Hepatocyte (in vitro differentiated cells): ENCODE data around the gene ARL16. TPM values are rescaled to one million over a fixed set of nuclear protein-coding genes. Genes with fewer than 3 reads are reported as not detected.
A peak's percentile ranks its signal among the peaks of the same experiment; 100 is the strongest.

ENCODE experiments used
- DNase-seq: peaks from one replicate; pipeline ENCODE4 v3.0.0-alpha.2; 2016; ENCODE audit warnings: low spot score
- H2AFZ ChIP-seq: fragments of 200-600 bp; sonication (generic); 2 replicates; pipeline ENCODE4 v1.6.0; 2016; ENCODE audit warnings: antibody characterized with exemption, mild to moderate bottlenecking
- H3K27ac ChIP-seq: fragments of 200-600 bp; sonication (generic); 2 replicates; pipeline ENCODE4 v1.5.1; 2016; ENCODE audit warnings: mild to moderate bottlenecking
- H3K27me3 ChIP-seq: fragments of 200-600 bp; sonication (generic); 2 replicates; pipeline ENCODE4 v1.6.1; 2016
- H3K36me3 ChIP-seq: fragments of 200-600 bp; sonication (generic); replicated peaks from 2 replicates; pipeline ENCODE4 v1.5.1; 2016; ENCODE audit warnings: low read depth; ENCODE audit not compliant: insufficient read depth
- H3K4me1 ChIP-seq: fragments of 200-600 bp; sonication (generic); 2 replicates; pipeline ENCODE4 v1.5.1; 2016; ENCODE audit warnings: mild to moderate bottlenecking, moderate library complexity; ENCODE audit not compliant: insufficient read depth
- H3K4me2 ChIP-seq: fragments of 200-600 bp; sonication (generic); 2 replicates; pipeline ENCODE4 v1.6.0; 2016
- H3K4me3 ChIP-seq: fragments of 200-600 bp; sonication (generic); 2 replicates; pipeline ENCODE4 v1.5.1; 2016; ENCODE audit warnings: mild to moderate bottlenecking
- H3K79me2 ChIP-seq: fragments of 200-600 bp; sonication (generic); 2 replicates; pipeline ENCODE4 v1.6.0; 2017; ENCODE audit warnings: mild to moderate bottlenecking
- H3K9me2 ChIP-seq: fragments of 200-600 bp; sonication (generic); replicated peaks from 2 replicates; pipeline ENCODE4 v1.6.0; 2017; ENCODE audit warnings: mild to moderate bottlenecking; ENCODE audit not compliant: insufficient read depth
- H3K9me3 ChIP-seq: fragments of 200-600 bp; sonication (generic); 2 replicates; pipeline ENCODE4 v1.5.1; 2016; ENCODE audit warnings: low read depth, mild to moderate bottlenecking
- H4K20me1 ChIP-seq: fragments of 200-600 bp; sonication (generic); 2 replicates; pipeline ENCODE4 v1.6.0; 2016; ENCODE audit warnings: mild to moderate bottlenecking; ENCODE audit not compliant: insufficient read depth, poor library complexity, severe bottlenecking
- EZH2 ChIP-seq: fragments of 200-600 bp; sonication (generic); IDR thresholded peaks from 2 replicates; pipeline ENCODE4 v1.6.1; 2016; ENCODE audit warnings: antibody characterized with exemption, mild to moderate bottlenecking, borderline replicate concordance
- EZH2phosphoT487 ChIP-seq: fragments of 200-600 bp; sonication (generic); IDR thresholded peaks from one replicate; pipeline ENCODE4 v1.6.1; 2018; ENCODE audit warnings: antibody characterized with exemption, mild to moderate bottlenecking, low read depth, moderate library complexity; ENCODE audit not compliant: unreplicated experiment, severe bottlenecking
- WGBS: methylation state at CpG from one replicate; pipeline ENCODE4 v1.1.6; 2016; ENCODE audit warnings: low lambda C conversion rate; ENCODE audit errors: missing lambda C conversion rate; 5-methylcytosine and 5-hydroxymethylcytosine counted together
- polyA plus RNA-seq: library from polyadenylated mRNA; unstranded; fragments of >200 nt; fragmentation: Nextera tagmentation; extraction: Ambion mirVana; gene quantifications from 2 replicates; pipeline ENCODE4 v1.2.1, GENCODE V29; 2016
- total RNA-seq: library from RNA; depleted of rRNA; stranded (reverse); fragments of >200 nt; gene quantifications from 2 replicates; pipeline ENCODE4 v1.2.3, GENCODE V29; 2014
- TF ChIP-seq, protein P1 (sequence below): fragments of 200-600 bp; sonication (generic); IDR thresholded peaks from 2 replicates; pipeline ENCODE4 v1.5.1; 2016; ENCODE audit warnings: antibody characterized with exemption, mild to moderate bottlenecking; ENCODE audit not compliant: poor library complexity

ARL16 gene
- total and polyA plus RNA-seq, 2 experiments from 2014 or later: 38.8 to 70.6 TPM

- Histone ChIP-seq H3K4me3 (no peak overlapping the region), H3K4me2 (no peak overlapping the region), H3K79me2 (peaks cover 55% of the 10 kb centered on the region), H4K20me1 (peaks cover 15% of the 10 kb centered on the region), H2AFZ (no peak overlapping the region), H3K4me1 (peaks cover 18% of the 10 kb centered on the region), H3K9me2 (no peaks in the 10 kb centered on the region), H3K9me3 (no peaks in the 10 kb centered on the region), H3K27me3 (no peaks in the 10 kb centered on the region), H3K27ac (no peak overlapping the region), H3K36me3 (no peaks in the 10 kb centered on the region)
- TF ChIP-seq, protein P1, sequence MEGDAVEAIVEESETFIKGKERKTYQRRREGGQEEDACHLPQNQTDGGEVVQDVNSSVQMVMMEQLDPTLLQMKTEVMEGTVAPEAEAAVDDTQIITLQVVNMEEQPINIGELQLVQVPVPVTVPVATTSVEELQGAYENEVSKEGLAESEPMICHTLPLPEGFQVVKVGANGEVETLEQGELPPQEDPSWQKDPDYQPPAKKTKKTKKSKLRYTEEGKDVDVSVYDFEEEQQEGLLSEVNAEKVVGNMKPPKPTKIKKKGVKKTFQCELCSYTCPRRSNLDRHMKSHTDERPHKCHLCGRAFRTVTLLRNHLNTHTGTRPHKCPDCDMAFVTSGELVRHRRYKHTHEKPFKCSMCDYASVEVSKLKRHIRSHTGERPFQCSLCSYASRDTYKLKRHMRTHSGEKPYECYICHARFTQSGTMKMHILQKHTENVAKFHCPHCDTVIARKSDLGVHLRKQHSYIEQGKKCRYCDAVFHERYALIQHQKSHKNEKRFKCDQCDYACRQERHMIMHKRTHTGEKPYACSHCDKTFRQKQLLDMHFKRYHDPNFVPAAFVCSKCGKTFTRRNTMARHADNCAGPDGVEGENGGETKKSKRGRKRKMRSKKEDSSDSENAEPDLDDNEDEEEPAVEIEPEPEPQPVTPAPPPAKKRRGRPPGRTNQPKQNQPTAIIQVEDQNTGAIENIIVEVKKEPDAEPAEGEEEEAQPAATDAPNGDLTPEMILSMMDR: no peak
- TF ChIP-seq EZH2 (no peak), EZH2phosphoT487 (no peak)
- DNase-seq: no peak
- 97% methylated on average over 15 of the region's 20 CpGs for WGBS
Observed at GRCh38 chr17:81686614-81687013, 3.0 kb upstream of the ARL16 start.

- peak overlapping the region; percentile 93 for H3K4me2 ChIP-seq
- H3K27ac ChIP-seq: peak overlapping the region; percentile 47
- no peak overlapping the region for H3K4me3 ChIP-seq
- no peaks in the 10 kb centered on the region for H3K36me3 ChIP-seq
- 84% methylated on average over 12 of the region's 12 CpGs for WGBS
- H3K79me2 ChIP-seq: peaks cover 65% of the 10 kb centered on the region
- peaks cover 15% of the 10 kb centered on the region for H4K20me1 ChIP-seq
- H3K27me3 ChIP-seq: no peaks in the 10 kb centered on the region
- TF ChIP-seq EZH2: no peak
- TF ChIP-seq, protein P1: no peak
- TF ChIP-seq EZH2phosphoT487: no peak
- H3K9me3 ChIP-seq: no peaks in the 10 kb centered on the region
- DNase-seq: peak; percentile 55
- peaks cover 18% of the 10 kb centered on the region for H3K4me1 ChIP-seq
- H3K9me2 ChIP-seq: no peaks in the 10 kb centered on the region
- H2AFZ ChIP-seq: no peak overlapping the region
Observed at GRCh38 chr17:81685108-81685507, 1.5 kb upstream of the ARL16 start.

GRCh38 chr17:81684442-81684911 is 880 bp upstream of the ARL16 start:
- H2AFZ ChIP-seq: no peak overlapping the region
- peak overlapping the region; percentile 47 for H3K27ac ChIP-seq
- WGBS: 20% methylated on average over 16 of the region's 16 CpGs
- no peaks in the 10 kb centered on the region for H3K36me3 ChIP-seq
- H3K79me2 ChIP-seq: peaks cover 65% of the 10 kb centered on the region
- peak overlapping the region; percentile 93 for H3K4me2 ChIP-seq
- H3K27me3 ChIP-seq: no peaks in the 10 kb centered on the region
- H4K20me1 ChIP-seq: peaks cover 15% of the 10 kb centered on the region
- H3K9me3 ChIP-seq: no peaks in the 10 kb centered on the region
- no peaks in the 10 kb centered on the region for H3K9me2 ChIP-seq
- H3K4me3 ChIP-seq: peak overlapping the region; percentile 56
- no peak for TF ChIP-seq EZH2
- TF ChIP-seq EZH2phosphoT487: no peak
- TF ChIP-seq, protein P1: no peak
- DNase-seq: no peak
- peaks cover 18% of the 10 kb centered on the region for H3K4me1 ChIP-seq

DNA sequence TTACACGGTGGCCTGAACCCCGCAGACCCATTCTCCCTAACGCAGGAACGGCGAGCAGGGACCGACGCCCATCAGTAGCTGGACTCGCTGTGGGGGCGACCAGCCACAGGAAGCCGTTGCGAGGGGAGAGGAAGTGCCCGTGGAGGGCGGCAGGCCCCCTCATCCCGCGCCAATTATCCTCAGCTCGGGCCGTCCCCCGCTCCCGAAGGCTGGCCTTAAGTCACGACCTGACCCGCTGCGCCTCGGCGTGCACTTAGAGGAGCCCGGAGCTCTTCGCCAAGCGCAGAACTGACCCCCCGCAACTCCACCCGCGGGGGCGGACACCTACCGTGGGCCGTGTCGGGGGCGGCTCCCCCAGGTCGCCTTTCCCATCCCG is 401 bp downstream of the ARL16 start:
- Histone ChIP-seq H3K9me2 (no peaks in the 10 kb centered on the region), H3K4me2 (peak overlapping the region; percentile 97), H3K4me1 (peaks cover 18% of the 10 kb centered on the region), H3K79me2 (peaks cover 65% of the 10 kb centered on the region), H3K27me3 (no peaks in the 10 kb centered on the region), H2AFZ (peak overlapping the region; percentile 64), H4K20me1 (peaks cover 15% of the 10 kb centered on the region), H3K27ac (peak overlapping the region; percentile 81), H3K9me3 (no peaks in the 10 kb centered on the region), H3K4me3 (peak overlapping the region; percentile 52), H3K36me3 (no peaks in the 10 kb centered on the region)
- DNase-seq: no peak
- 6% methylated on average over 18 of the region's 37 CpGs for WGBS
- TF ChIP-seq, protein P1: no peak
- TF ChIP-seq EZH2: no peak
- TF ChIP-seq EZH2phosphoT487: no peak
